ENCODE data around the gene CHRNA4.

GRCh38 chr20:63350196-63350595 lies 11.0 kb downstream of the CHRNA4 start:
- no peak for TF ChIP-seq POLR2A (IDR thresholded peaks at IDR 0.05)
- TF ChIP-seq CTCF (IDR thresholded peaks at IDR 0.05): no peak
